KMS-11 (cell line): ENCODE results near the gene PPP1R9A.

Experiments used
- H2AFZ ChIP-seq: fragments of 200-600 bp; sonication (generic); 2 replicates; pipeline ENCODE4 v1.6.1; 2016; ENCODE audit warnings: antibody characterized with exemption, mixed run types, low read depth
- H3K27ac ChIP-seq: fragments of 200-600 bp; sonication (generic); 2 replicates; pipeline ENCODE4 v1.6.1; 2016; ENCODE audit warnings: mild to moderate bottlenecking, mixed run types
- H3K27me3 ChIP-seq: fragments of 200-600 bp; sonication (generic); 2 replicates; pipeline ENCODE4 v1.6.1; 2017; ENCODE audit warnings: mild to moderate bottlenecking, low read depth, mixed run types, moderate library complexity; ENCODE audit not compliant: insufficient read depth
- H3K36me3 ChIP-seq: fragments of 200-600 bp; sonication (generic); 2 replicates; pipeline ENCODE4 v1.6.1; 2017; ENCODE audit warnings: mild to moderate bottlenecking, mixed run types; ENCODE audit not compliant: insufficient read depth
- H3K4me1 ChIP-seq: fragments of 200-600 bp; sonication (generic); 2 replicates; pipeline ENCODE4 v1.6.1; 2016; ENCODE audit warnings: mild to moderate bottlenecking, low read depth, mixed run types; ENCODE audit not compliant: poor library complexity, severe bottlenecking
- H3K4me2 ChIP-seq: fragments of 200-600 bp; sonication (generic); 2 replicates; pipeline ENCODE4 v1.7.0; 2016; ENCODE audit warnings: mild to moderate bottlenecking, mixed run types
- H3K4me3 ChIP-seq: fragments of 200-600 bp; sonication (generic); IDR thresholded peaks from 2 replicates; pipeline ENCODE4 v1.6.1; 2017; ENCODE audit warnings: low read depth, low read length, mixed read lengths; ENCODE audit not compliant: insufficient read depth
- H3K79me2 ChIP-seq: fragments of 200-600 bp; sonication (generic); 2 replicates; pipeline ENCODE4 v1.6.1; 2016; ENCODE audit warnings: low read depth, mixed run types; ENCODE audit not compliant: insufficient read depth
- H3K9ac ChIP-seq: fragments of 200-600 bp; sonication (generic); 2 replicates; pipeline ENCODE4 v1.6.1; 2016; ENCODE audit warnings: mild to moderate bottlenecking, mixed run types
- H4K20me1 ChIP-seq: fragments of 200-600 bp; sonication (generic); 2 replicates; pipeline ENCODE4 v1.6.1; 2016; ENCODE audit warnings: mild to moderate bottlenecking, mixed run types; ENCODE audit not compliant: insufficient read depth
- CTCF ChIP-seq: fragments of 200-600 bp; sonication (generic); conservative IDR thresholded peaks from 2 replicates; pipeline ENCODE4 v1.6.1; 2017; ENCODE audit warnings: low read depth, mild to moderate bottlenecking, antibody characterized with exemption, low read length, moderate library complexity, mixed read lengths

The PPP1R9A gene

GRCh38 chr7:95132500-95132899 lies 225.1 kb downstream of the PPP1R9A start:
- Histone ChIP-seq H3K79me2 (no peaks in the 10 kb centered on the region), H3K27me3 (no peaks in the 10 kb centered on the region), H3K4me1 (no peaks in the 10 kb centered on the region), H3K4me2 (no peak overlapping the region), H3K4me3 (no peak overlapping the region), H2AFZ (no peak overlapping the region), H3K36me3 (no peaks in the 10 kb centered on the region), H3K27ac (no peak overlapping the region), H3K9ac (no peak overlapping the region), H4K20me1 (no peaks in the 10 kb centered on the region)
- TF ChIP-seq CTCF = no peak

GRCh38 chr7:95139922-95140321 lies 232.5 kb downstream of the PPP1R9A start:
- Histone ChIP-seq H2AFZ (no peak overlapping the region), H3K36me3 (no peaks in the 10 kb centered on the region), H3K4me1 (no peaks in the 10 kb centered on the region), H3K9ac (no peak overlapping the region), H3K4me2 (no peak overlapping the region), H3K4me3 (no peak overlapping the region), H3K27ac (no peak overlapping the region), H4K20me1 (no peaks in the 10 kb centered on the region), H3K79me2 (no peaks in the 10 kb centered on the region), H3K27me3 (no peaks in the 10 kb centered on the region)
- TF ChIP-seq CTCF = no peak

- no peak overlapping the region for H3K9ac ChIP-seq
- H3K4me3 ChIP-seq = no peak overlapping the region
- no peak overlapping the region for H3K4me2 ChIP-seq
- H3K4me1 ChIP-seq = no peaks in the 10 kb centered on the region
- H2AFZ ChIP-seq = no peak overlapping the region
- no peak for TF ChIP-seq CTCF
- no peaks in the 10 kb centered on the region for H3K27me3 ChIP-seq
- H4K20me1 ChIP-seq = no peaks in the 10 kb centered on the region
- no peaks in the 10 kb centered on the region for H3K36me3 ChIP-seq
- no peak overlapping the region for H3K27ac ChIP-seq
- no peaks in the 10 kb centered on the region for H3K79me2 ChIP-seq
These were observed 234.4 kb downstream of the PPP1R9A start for GRCh38 chr7:95141755-95142154.

- H3K27ac ChIP-seq = no peak overlapping the region
- no peak overlapping the region for H2AFZ ChIP-seq
- TF ChIP-seq CTCF = no peak
- H4K20me1 ChIP-seq = no peaks in the 10 kb centered on the region
- no peaks in the 10 kb centered on the region for H3K4me1 ChIP-seq
- no peak overlapping the region for H3K4me3 ChIP-seq
- no peaks in the 10 kb centered on the region for H3K79me2 ChIP-seq
- H3K36me3 ChIP-seq = no peaks in the 10 kb centered on the region
- H3K27me3 ChIP-seq = no peaks in the 10 kb centered on the region
- H3K9ac ChIP-seq = no peak overlapping the region
- no peak overlapping the region for H3K4me2 ChIP-seq
These were observed 236.9 kb downstream of the PPP1R9A start for GRCh38 chr7:95144256-95144655.

- no peaks in the 10 kb centered on the region for H3K27me3 ChIP-seq
- no peak overlapping the region for H3K4me3 ChIP-seq
- H2AFZ ChIP-seq = no peak overlapping the region
- H3K79me2 ChIP-seq = no peaks in the 10 kb centered on the region
- no peaks in the 10 kb centered on the region for H4K20me1 ChIP-seq
- H3K9ac ChIP-seq = no peak overlapping the region
- H3K4me1 ChIP-seq = no peaks in the 10 kb centered on the region
- no peak overlapping the region for H3K4me2 ChIP-seq
- H3K27ac ChIP-seq = no peak overlapping the region
- TF ChIP-seq CTCF = no peak
- no peaks in the 10 kb centered on the region for H3K36me3 ChIP-seq
These were observed 248.6 kb downstream of the PPP1R9A start for GRCh38 chr7:95155965-95156364.
